Sigmoid colon (tissue), 4 donors: Measurements from ENCODE around the gene RUNX1.

Experiments
- CTCF ChIP-seq, 4 experiments: fragments of 450-650 bp in 3 of 4; fragments of 200-600 bp in 1 of 4; IDR thresholded peaks; one replicate each; pipeline ENCODE4 v1.5.1; 2016 to 2019; ENCODE audit warnings: antibody characterized with exemption in 4 of 4, mild to moderate bottlenecking in 3 of 4, moderate library complexity in 2 of 4
- EP300 ChIP-seq, 4 donors: sonication (generic); formaldehyde crosslinking; IDR thresholded peaks; one replicate each; pipeline ENCODE4 v1.6.1; 2017; ENCODE audit warnings: antibody characterized with exemption in 4 of 4
- POLR2A ChIP-seq, 2 donors: fragments of 450-650 bp; IDR thresholded peaks; one replicate each; pipeline ENCODE4 v1.6.1; 2016; ENCODE audit warnings: antibody characterized with exemption in 2 of 2, mild to moderate bottlenecking in 2 of 2, moderate library complexity in 2 of 2
- POLR2AphosphoS5 ChIP-seq, 4 donors: sonication (generic); formaldehyde crosslinking; IDR thresholded peaks; one replicate each; pipeline ENCODE4 v1.6.1; 2017; ENCODE audit warnings: antibody characterized with exemption in 4 of 4

GRCh38 chr21:34899302-34899701 lies 149.8 kb downstream of the RUNX1 start:
- no peak for TF ChIP-seq CTCF (IDR thresholded peaks at IDR 0.05)
- no peak for TF ChIP-seq EP300 (IDR thresholded peaks at IDR 0.05)
- TF ChIP-seq POLR2AphosphoS5 (IDR thresholded peaks at IDR 0.05): no peak
- TF ChIP-seq POLR2A (IDR thresholded peaks at IDR 0.05): no peak
